Neural progenitor cell (in vitro differentiated cells): Measurements from ENCODE around the gene TMEM203.

Source experiments
- CTCF ChIP-seq: fragments of 200-600 bp; sonication (generic); IDR thresholded peaks from 2 replicates; pipeline ENCODE4 v1.5.1; 2017; ENCODE audit warnings: antibody characterized with exemption, mild to moderate bottlenecking
- EZH2 ChIP-seq: fragments of 200-600 bp; sonication (generic); IDR thresholded peaks from 2 replicates; pipeline ENCODE4 v1.6.1; 2017; ENCODE audit warnings: antibody characterized with exemption, mild to moderate bottlenecking, moderate library complexity

DNA sequence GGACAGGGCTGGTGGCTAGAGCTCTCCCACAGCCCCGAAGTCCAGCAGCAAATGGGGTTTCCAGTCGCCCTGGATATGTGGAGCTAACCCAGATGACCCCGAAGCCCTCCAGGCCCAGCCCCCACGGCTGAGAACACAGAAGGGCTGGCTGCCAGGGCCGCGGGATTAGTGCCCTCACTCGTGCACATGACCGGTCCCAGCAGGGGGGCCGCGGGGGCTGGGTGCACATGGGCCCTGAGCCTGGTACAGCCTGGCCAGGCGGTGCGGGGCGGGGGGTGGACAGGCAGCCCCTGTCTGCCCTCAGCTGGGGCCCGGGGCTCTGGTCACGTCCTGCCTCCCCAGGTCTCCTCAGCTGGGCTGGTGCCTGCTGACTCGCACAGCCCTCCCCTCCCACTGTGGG, 11.1 kb downstream of the TMEM203 start:
- no peak for TF ChIP-seq CTCF
- TF ChIP-seq EZH2, result no peak
